Ovary (tissue), 9 donors: ENCODE results near the gene NKD2. TPM values are rescaled to one million over a fixed set of nuclear protein-coding genes. Genes with fewer than 3 reads are reported as not detected.

ENCODE experiments used
- DNase-seq, 5 donors: peaks; one replicate each; pipeline ENCODE4 v3.0.0-alpha.2; 2019 to 2020
- H3K27ac ChIP-seq, 2 donors: fragments of 200-600 bp; one replicate each; pipeline versions ENCODE4 v1.5.1 to v1.8.0; 2019 to 2022
- H3K27me3 ChIP-seq: fragments of 200-600 bp; one replicate; pipeline ENCODE4 v1.8.0; 2022
- H3K36me3 ChIP-seq: fragments of 200-600 bp; sonication (generic); one replicate; pipeline ENCODE4 v1.5.1; 2019
- H3K4me1 ChIP-seq: one replicate; pipeline ENCODE4 v1.8.1; 2013; ENCODE audit warnings: mild to moderate bottlenecking, moderate library complexity; ENCODE audit not compliant: insufficient read depth
- H3K4me3 ChIP-seq: fragments of 200-600 bp; sonication (generic); one replicate; pipeline ENCODE4 v1.5.1; 2017
- H3K9me3 ChIP-seq, 2 donors: fragments of 200-600 bp in 1 of 2; sonication (generic) in 1 of 2; one replicate each; pipeline versions ENCODE4 v1.5.1 to v1.8.1; 2013 to 2019; ENCODE audit warnings: mild to moderate bottlenecking in 1 of 2, moderate library complexity in 1 of 2
- CTCF ChIP-seq, 3 donors: fragments of 450-650 bp in 2 of 3; fragments of 200-600 bp in 1 of 3; IDR thresholded peaks; one replicate each; pipeline versions ENCODE4 v1.5.1 to v1.8.0; 2016 to 2022; ENCODE audit warnings: antibody characterized with exemption in 3 of 3, mild to moderate bottlenecking in 1 of 3
- EP300 ChIP-seq: sonication (generic); formaldehyde crosslinking; IDR thresholded peaks from one replicate; pipeline ENCODE4 v1.6.1; 2017; ENCODE audit warnings: antibody characterized with exemption
- POLR2A ChIP-seq: fragments of 450-650 bp; IDR thresholded peaks from one replicate; pipeline ENCODE4 v1.6.1; 2017; ENCODE audit warnings: antibody characterized with exemption, mild to moderate bottlenecking, moderate library complexity
- WGBS, 3 donors: extraction: QIAGEN DNeasy Blood & Tissue Kit in 1 of 3; methylation state at CpG; one replicate each; pipeline versions ENCODE4 v1.1.5 to v1.1.7; 2013 to 2017; 5-methylcytosine and 5-hydroxymethylcytosine counted together
- intact Hi-C, 4 donors: fragments of 100-400 bp; cut with DNase I; formaldehyde crosslinking; loops; one replicate each; pipeline versions ENCODE4 v1.11.0 to v1.15.1; 2022 to 2023
- polyA plus RNA-seq, 2 donors: library from polyadenylated mRNA; stranded (reverse); fragments of 200-250 nt in 1 of 2; fragments of 350-450 nt in 1 of 2; fragmentation: Illumina TruSeq in 1 of 2; extraction: RNeasy Lipid Tissue Mini Kit (QIAGEN cat#74804) in 1 of 2; gene quantifications; one replicate each; pipeline ENCODE4 v1.2.3, GENCODE V29; 2013 to 2014
- total RNA-seq, 7 donors: library from RNA; depleted of rRNA in 2 of 7; stranded (reverse); fragments of >200 nt in 2 of 7; fragmentation: NEBNext Ultra II Directional in 3 of 7; extraction: Animal tissue kit (Norgen Biotek cat#: 25700) in 3 of 7; gene quantifications; one replicate each; pipeline versions ENCODE4 v1.1.0 to v1.2.4, GENCODE V29; 2016 to 2023
- donor health status: DM: no; HTN: no; CAD: no; lungs with moderate emphysema.
- donor health status: DM: no; HTN: no; CAD: no.
- donor health status: Bipolar disorder and iron deficiency.
- donor health status: DM: yes; HTN: yes; CAD: no.
- donor health status: DM: no; HTN: no; CAD: no.
- donor health status: DM: yes; HTN: yes; CAD: no.

Gene NKD2
- total and polyA plus RNA-seq, 9 donors = 0.33 to 17.2 (median 1.4) TPM; not detected in 1

- Histone ChIP-seq H3K27me3 (no peaks in the 10 kb centered on the region), H3K36me3 (no peaks in the 10 kb centered on the region), H3K9me3 (no peaks in the 10 kb centered on the region), H3K27ac (no peak overlapping the region), H3K4me3 (no peak overlapping the region), H3K4me1 (no peaks in the 10 kb centered on the region)
- intact Hi-C loops = no loop called here
- 80 to 83% (median 82%) methylated on average over 29 of the region's 29 CpGs for WGBS, 3 donors
- DNase-seq = peak in 1 of 5 donors; percentile 18
- no peak for TF ChIP-seq POLR2A
- no peak for TF ChIP-seq EP300
- TF ChIP-seq CTCF (IDR thresholded peaks at IDR 0.05) = no peak
These were observed 42.1 kb downstream of the NKD2 start for GRCh38 chr5:1050423-1051365.

DNA sequence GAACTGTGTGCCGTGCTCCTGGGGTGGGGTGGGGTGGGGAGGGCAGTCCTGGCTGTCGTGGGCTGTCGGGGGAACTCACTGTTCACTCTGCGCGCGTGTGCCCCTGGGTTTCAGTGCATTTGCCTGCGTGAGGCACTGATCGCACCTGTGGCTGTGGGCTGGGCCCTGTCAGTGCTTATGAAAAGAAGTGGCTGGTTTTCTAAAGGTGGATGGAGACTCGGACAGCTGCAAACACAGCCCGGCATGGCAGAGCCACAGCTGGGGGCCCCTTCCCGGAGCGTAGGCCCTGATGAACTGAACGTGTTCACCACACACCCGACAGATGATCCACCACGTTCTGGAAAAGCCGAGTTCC lies 42.7 kb downstream of the NKD2 start:
- 81 to 88% (median 87%) methylated on average over 16 of the region's 16 CpGs for WGBS, 3 donors
- Histone ChIP-seq H3K9me3 (no peaks in the 10 kb centered on the region), H3K36me3 (no peaks in the 10 kb centered on the region), H3K4me3 (no peak overlapping the region), H3K27ac (no peak overlapping the region), H3K4me1 (no peaks in the 10 kb centered on the region), H3K27me3 (no peaks in the 10 kb centered on the region)
- intact Hi-C loops = no loop called here
- no peak for DNase-seq
- TF ChIP-seq EP300 (no peak), CTCF (IDR thresholded peaks at IDR 0.05) (no peak), POLR2A (no peak)

DNA sequence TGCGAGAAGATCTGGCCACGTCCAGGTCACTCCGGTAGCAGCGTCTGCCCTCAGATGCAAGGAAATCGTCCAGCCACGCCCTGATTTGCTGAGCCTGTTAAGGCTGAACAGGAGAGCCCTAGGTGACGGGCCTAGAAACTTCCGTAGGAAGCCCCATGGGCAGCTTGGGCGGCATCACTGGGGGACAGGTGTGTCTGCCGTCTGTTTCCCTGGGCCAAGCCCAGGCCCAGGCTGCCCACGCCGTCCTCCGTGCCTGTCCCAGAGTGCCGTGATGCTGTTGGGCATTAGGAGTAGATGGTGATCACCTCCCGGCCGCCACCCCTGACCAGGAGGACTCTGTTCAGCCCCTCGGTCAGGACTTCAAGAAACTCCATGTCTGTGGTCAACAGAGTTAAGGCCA lies 43.5 kb downstream of the NKD2 start:
- no peak for DNase-seq
- H3K36me3 ChIP-seq = no peaks in the 10 kb centered on the region
- WGBS, 3 donors = 90 to 97% (median 91%) methylated on average over 17 of the region's 17 CpGs

More for the DNA sequence above, 43.5 kb downstream of the NKD2 start:
- Histone ChIP-seq H3K4me3 (no peak overlapping the region), H3K27ac (no peak overlapping the region), H3K27me3 (no peaks in the 10 kb centered on the region), H3K9me3 (no peaks in the 10 kb centered on the region), H3K4me1 (no peaks in the 10 kb centered on the region)
- TF ChIP-seq EP300 (no peak), CTCF (IDR thresholded peaks at IDR 0.05) (no peak), POLR2A (no peak)
- intact Hi-C loops = no loop called here
